Left lung (tissue), 10 donors: ENCODE data around the gene ATRN. TPM values are rescaled to one million over a fixed set of nuclear protein-coding genes. Genes with fewer than 3 reads are reported as not detected.

ENCODE experiments used
- ATAC-seq: fragments of 200-7000 bp; cut with Tn5 transposase; one replicate; pipeline ENCODE4 v1.9.1; 2020; ENCODE audit warnings: moderate library complexity
- DNase-seq, 4 donors: peaks; one replicate each; pipeline ENCODE4 v3.0.0-alpha.2; 2013 to 2020
- H3K27ac ChIP-seq, 2 donors: fragments of 200-600 bp; sonication (generic) in 1 of 2; one replicate each; pipeline versions ENCODE4 v1.5.0 to v1.8.0; 2020 to 2021
- H3K27me3 ChIP-seq, 2 donors: fragments of 200-600 bp; sonication (generic) in 1 of 2; one replicate each; pipeline versions ENCODE4 v1.5.0 to v1.8.0; 2020 to 2021
- H3K36me3 ChIP-seq, 2 donors: fragments of 200-600 bp; sonication (generic) in 1 of 2; one replicate each; pipeline versions ENCODE4 v1.5.0 to v1.8.0; 2020 to 2021
- H3K4me1 ChIP-seq, 2 donors: fragments of 200-600 bp; one replicate each; pipeline ENCODE4 v1.8.0; 2021
- H3K4me3 ChIP-seq, 2 donors: fragments of 200-600 bp; sonication (generic) in 1 of 2; one replicate each; pipeline versions ENCODE4 v1.5.0 to v1.8.0; 2020 to 2021; ENCODE audit warnings: mild to moderate bottlenecking in 1 of 2
- H3K9me3 ChIP-seq, 2 donors: fragments of 200-600 bp; sonication (generic) in 1 of 2; one replicate each; pipeline versions ENCODE4 v1.5.0 to v1.8.0; 2020 to 2021
- intact Hi-C, 2 donors: fragments of 100-400 bp; cut with DNase I; formaldehyde crosslinking; loops; one replicate each; pipeline versions ENCODE4 v1.11.2 to v1.14.2; 2022
- polyA plus RNA-seq, 6 donors: library from polyadenylated mRNA; unstranded; fragments of 120-200 nt; gene quantifications; one replicate each; pipeline ENCODE4 v1.2.1, GENCODE V29; 2013; ENCODE audit not compliant: insufficient read length in 6 of 6
- total RNA-seq, 2 donors: library from RNA; stranded (reverse); fragmentation: NEBNext Ultra II Directional; extraction: Animal tissue kit (Norgen Biotek cat#: 25700); gene quantifications; one replicate each; pipeline ENCODE4 v1.2.1, GENCODE V29; 2021
- TF ChIP-seq, protein P1 (sequence below), 2 donors: fragments of 200-600 bp; sonication (generic) in 1 of 2; IDR thresholded peaks; one replicate each; pipeline versions ENCODE4 v1.5.0 to v1.8.0; 2021; ENCODE audit warnings: antibody characterized with exemption in 2 of 2
- donor health status: DM: no; HTN: yes; CAD: no.
- donor health status: DM: no; HTN: no; CAD: no.

The ATRN gene
- total and polyA plus RNA-seq, 8 donors = 28.8 to 39.5 (median 35.6) TPM

DNA sequence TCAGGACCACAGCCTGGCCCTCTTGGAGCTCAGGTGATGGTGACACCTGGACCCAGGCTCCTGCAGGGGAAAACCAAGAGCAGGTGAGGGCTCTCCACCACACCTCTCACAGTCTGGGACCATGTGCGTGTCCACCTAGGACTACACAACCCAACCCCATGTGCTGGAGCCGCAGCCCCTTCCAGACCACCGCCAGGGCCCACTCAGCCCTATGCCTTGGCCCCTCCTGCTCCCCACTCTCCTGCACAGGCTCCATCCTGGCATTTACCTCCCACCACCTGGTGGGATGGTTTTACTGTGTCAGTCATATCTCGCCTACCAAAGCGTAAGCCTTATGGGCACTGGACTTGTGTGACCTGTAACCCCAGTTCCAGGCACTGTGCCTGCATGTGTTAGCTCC is 224.0 kb downstream of the ATRN start:
- Histone ChIP-seq H3K27me3 (no peaks in the 10 kb centered on the region), H3K9me3 (peaks cover 0 to 7% of the 10 kb centered on the region in 2 donors), H3K27ac (no peak overlapping the region), H3K4me1 (no peaks in the 10 kb centered on the region), H3K36me3 (peaks cover 0 to 44% of the 10 kb centered on the region in 2 donors), H3K4me3 (no peak overlapping the region)
- ATAC-seq (no peak), DNase-seq (no peak)
- intact Hi-C loops = no loop called here
- TF ChIP-seq, protein P1, sequence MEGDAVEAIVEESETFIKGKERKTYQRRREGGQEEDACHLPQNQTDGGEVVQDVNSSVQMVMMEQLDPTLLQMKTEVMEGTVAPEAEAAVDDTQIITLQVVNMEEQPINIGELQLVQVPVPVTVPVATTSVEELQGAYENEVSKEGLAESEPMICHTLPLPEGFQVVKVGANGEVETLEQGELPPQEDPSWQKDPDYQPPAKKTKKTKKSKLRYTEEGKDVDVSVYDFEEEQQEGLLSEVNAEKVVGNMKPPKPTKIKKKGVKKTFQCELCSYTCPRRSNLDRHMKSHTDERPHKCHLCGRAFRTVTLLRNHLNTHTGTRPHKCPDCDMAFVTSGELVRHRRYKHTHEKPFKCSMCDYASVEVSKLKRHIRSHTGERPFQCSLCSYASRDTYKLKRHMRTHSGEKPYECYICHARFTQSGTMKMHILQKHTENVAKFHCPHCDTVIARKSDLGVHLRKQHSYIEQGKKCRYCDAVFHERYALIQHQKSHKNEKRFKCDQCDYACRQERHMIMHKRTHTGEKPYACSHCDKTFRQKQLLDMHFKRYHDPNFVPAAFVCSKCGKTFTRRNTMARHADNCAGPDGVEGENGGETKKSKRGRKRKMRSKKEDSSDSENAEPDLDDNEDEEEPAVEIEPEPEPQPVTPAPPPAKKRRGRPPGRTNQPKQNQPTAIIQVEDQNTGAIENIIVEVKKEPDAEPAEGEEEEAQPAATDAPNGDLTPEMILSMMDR (IDR thresholded peaks at IDR 0.05) = no peak

DNA sequence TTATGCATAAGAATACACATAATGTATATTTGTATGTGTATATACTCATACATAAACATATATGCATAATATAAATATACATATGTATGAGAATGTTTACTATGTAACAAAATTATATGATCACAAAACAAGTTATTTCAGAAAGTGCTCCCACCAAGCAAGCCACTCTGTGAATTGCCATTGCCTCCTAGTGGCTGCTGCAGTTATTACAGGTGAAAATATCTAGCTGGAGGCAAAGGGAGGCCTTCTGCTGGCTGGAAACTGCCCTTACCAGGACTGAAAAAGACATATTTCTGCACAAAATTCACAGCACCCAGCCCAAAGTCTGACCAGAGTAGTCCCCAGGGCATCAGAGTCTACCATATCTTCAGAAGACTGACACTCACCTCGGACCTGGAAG is 225.4 kb downstream of the ATRN start:
- ATAC-seq (no peak), DNase-seq (no peak)
- TF ChIP-seq, protein P1 (IDR thresholded peaks at IDR 0.05) = peak in 1 of 2 donors; percentile 30
- H3K4me3 ChIP-seq = no peak overlapping the region
- intact Hi-C loops = no loop called here
- no peaks in the 10 kb centered on the region for H3K4me1 ChIP-seq
- H3K27ac ChIP-seq = no peak overlapping the region
- peaks cover 0 to 42% of the 10 kb centered on the region in 2 donors for H3K36me3 ChIP-seq
- H3K9me3 ChIP-seq = peaks cover 0 to 7% of the 10 kb centered on the region in 2 donors
- no peaks in the 10 kb centered on the region for H3K27me3 ChIP-seq

DNA sequence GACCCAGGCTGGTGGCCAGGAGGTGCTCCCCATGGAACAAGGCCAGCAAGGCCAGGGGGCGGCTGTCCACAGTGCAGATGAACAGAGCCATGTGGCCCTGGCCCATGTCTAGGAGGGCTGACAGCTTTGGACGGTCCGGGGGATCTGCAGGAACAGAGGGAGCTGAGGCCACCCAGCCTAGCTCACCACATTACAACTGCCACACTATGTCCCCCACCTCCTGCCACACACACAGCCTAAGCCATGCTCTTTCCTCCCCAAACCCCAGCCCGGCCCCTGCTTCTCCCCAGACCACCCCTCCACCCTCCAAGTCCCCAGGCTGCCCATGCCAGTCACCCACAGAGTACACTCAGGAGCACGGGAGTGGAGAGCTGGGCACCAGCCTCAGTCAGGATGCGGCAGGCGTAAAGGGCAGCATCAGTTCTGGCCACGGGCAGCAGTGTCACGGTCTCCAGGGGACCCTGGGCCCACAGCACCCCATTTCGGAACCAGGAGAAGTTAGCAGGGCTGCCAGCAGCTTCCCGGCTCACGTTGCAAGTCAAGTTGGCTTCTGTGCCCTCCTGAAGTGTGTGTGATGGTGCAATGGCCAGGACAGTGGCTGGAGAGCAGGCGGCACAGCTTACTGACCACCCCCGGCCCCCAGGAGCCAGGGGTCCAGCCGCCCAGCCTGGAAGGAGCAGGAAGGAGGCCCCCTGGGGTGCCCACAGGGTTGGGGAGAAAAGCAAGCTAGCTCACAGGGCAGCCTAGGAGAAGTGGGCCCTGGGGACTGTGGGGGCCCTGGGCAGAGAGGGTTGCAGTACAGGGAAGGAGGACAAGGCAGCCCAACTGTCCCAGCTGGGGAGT is 226.1 kb downstream of the ATRN start:
- Histone ChIP-seq H3K27ac (no peak overlapping the region), H3K36me3 (peaks cover 0 to 39% of the 10 kb centered on the region in 2 donors), H3K27me3 (no peaks in the 10 kb centered on the region), H3K4me1 (no peaks in the 10 kb centered on the region), H3K4me3 (no peak overlapping the region), H3K9me3 (peaks cover 0 to 7% of the 10 kb centered on the region in 2 donors)
- intact Hi-C loops = no loop called here
- ATAC-seq (no peak), DNase-seq (no peak)
- TF ChIP-seq, protein P1 (IDR thresholded peaks at IDR 0.05) = no peak

DNA sequence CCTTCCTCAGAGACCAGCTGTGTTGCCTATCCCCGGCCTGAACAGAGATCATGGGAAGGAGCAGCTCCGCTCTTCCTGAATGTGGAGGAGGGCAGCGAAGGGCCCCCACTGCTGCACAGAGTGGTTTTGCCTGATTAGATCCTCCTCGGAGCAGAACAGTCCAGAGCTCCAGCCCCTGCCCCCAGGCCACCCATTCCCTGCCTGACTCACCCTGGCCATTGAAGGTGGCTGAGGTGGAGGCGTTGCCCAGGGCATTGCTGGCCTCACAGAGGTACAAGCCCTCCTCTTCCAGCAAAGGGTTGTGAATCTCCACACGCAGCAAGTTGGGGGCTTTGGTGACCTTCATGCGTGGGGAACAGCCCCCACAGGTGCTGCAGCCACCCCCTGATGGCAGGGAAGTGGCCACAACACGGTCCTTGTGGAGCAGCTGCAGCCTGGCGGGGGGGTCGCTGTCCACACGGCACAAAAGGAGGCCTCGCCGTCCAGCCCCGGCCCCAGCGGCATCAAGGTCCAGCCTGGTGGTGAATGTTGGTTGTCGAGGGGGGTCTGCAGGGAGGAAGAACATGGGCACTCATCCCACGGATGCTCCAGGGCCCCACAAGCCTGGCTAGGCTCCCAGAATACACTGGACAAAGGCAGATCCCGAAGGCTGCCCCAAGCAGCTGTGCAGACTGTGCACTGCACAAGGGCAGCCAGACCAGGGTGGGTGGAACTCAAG is 226.9 kb downstream of the ATRN start:
- no peak overlapping the region for H3K4me3 ChIP-seq
- H3K27me3 ChIP-seq = no peaks in the 10 kb centered on the region
- peaks cover 0 to 7% of the 10 kb centered on the region in 2 donors for H3K9me3 ChIP-seq
- H3K27ac ChIP-seq = no peak overlapping the region
- DNase-seq (no peak), ATAC-seq (no peak)
- H3K36me3 ChIP-seq = peaks cover 0 to 31% of the 10 kb centered on the region in 2 donors
- intact Hi-C loops = no loop called here
- TF ChIP-seq, protein P1 (IDR thresholded peaks at IDR 0.05) = no peak
- no peaks in the 10 kb centered on the region for H3K4me1 ChIP-seq

DNA sequence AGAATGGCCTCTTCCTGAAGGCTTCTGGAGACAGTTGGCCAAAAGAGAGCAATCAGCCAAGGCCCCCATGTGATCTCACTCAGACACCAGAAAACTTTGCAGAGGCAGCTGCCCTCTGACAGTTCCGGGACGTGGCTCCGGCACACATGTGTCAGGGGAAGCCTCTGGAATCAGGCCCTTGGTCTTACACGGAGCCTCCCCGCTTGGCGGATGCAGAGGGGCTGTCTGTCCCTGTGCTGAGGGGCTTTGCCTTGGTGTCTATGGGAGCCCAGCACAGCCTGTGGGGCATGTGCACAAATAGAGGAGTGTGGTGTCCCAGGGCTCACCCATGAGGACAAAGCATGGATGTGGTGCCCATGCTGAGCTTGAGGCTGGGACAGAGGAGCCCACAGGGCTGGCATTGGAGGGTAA is 227.8 kb downstream of the ATRN start:
- peaks cover 0 to 7% of the 10 kb centered on the region in 2 donors for H3K9me3 ChIP-seq
- no peak overlapping the region for H3K4me3 ChIP-seq
- no peak overlapping the region for H3K27ac ChIP-seq
- ATAC-seq (no peak), DNase-seq (peak in 1 of 4 donors; percentile 64)
- intact Hi-C loops = no loop called here
- TF ChIP-seq, protein P1 (IDR thresholded peaks at IDR 0.05) = no peak
- peaks cover 0 to 34% of the 10 kb centered on the region in 2 donors for H3K36me3 ChIP-seq
- H3K4me1 ChIP-seq = no peaks in the 10 kb centered on the region
- H3K27me3 ChIP-seq = no peaks in the 10 kb centered on the region
